GM19025 (cell line): Measurements from ENCODE around the gene PHACTR3.

Experiments used
- ATAC-seq: cut with Tn5 transposase; IDR thresholded peaks from one replicate; pipeline ENCODE4 v1.9.1; 2021; ENCODE audit warnings: mild to moderate bottlenecking, low read depth, moderate library complexity; ENCODE audit not compliant: unreplicated experiment

PHACTR3 gene

GRCh38 chr20:59686404-59687346 is 82.3 kb downstream of the PHACTR3 start:
- ATAC-seq, result no peak

DNA sequence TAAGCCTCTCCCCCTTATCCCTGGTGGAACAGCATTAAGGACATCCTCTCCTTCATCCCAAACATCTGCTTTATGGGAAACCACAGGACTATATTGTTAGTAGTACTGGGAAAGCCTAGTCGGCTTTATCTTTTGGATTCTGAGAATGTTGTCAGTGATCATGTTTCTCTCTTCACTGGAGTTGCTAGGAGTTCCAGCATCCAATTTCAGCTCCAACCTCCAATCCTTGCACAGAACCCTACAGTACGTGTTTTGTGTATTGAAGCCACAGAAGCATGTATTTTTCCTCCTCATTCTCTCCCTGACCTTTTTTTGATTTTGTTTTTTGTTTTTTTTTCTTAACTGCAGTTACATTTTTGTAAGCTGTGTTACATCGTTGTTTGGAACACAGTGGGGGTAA is 84.0 kb downstream of the PHACTR3 start:
- no peak for ATAC-seq

GRCh38 chr20:59688999-59689398 is 84.7 kb downstream of the PHACTR3 start:
- ATAC-seq, result no peak

- ATAC-seq, result no peak
These were observed 85.8 kb downstream of the PHACTR3 start for GRCh38 chr20:59690101-59690500.

GRCh38 chr20:59690976-59691375 is 86.6 kb downstream of the PHACTR3 start:
- ATAC-seq, result no peak

GRCh38 chr20:59692139-59692538 is 87.8 kb downstream of the PHACTR3 start:
- ATAC-seq, result no peak

DNA sequence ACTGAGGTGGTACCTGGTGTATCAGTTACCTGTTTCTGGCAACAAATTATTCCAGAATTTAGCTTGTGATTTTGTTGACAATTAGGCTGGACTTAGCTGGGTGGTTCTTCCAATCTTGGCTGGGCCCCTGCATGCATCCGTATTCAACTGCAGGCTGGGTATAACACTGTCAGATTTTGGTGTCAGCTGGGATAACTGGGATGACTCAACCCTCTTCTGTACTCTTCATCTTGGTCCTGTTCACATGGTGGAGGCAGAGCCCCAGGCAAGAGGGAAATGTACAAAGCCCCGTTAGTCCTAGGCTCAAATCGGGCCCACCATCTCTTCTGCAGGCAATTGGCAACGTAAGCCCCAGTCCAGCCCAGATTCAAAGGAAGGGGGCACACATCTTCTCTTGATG is 89.2 kb downstream of the PHACTR3 start:
- ATAC-seq, result no peak

DNA sequence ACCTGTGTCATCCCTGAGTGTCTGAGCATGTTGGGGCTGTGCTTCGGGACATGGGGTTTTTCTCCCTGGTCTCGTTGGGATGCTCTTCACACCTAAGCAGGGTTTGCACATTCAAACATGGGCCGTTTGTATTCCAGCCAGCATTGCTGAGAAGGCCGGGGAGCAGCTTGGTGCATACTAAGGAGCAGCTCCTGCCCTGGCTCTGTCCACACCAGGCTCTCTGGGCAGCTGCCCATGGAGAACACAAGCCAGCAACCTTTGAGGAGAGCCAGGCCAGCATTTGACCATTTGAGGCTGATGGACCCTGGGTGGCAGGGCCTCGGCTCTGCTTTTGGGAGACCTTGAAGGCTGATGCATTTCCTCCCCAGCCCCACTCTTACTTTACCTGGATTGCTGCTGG is 92.1 kb downstream of the PHACTR3 start:
- no peak for ATAC-seq

DNA sequence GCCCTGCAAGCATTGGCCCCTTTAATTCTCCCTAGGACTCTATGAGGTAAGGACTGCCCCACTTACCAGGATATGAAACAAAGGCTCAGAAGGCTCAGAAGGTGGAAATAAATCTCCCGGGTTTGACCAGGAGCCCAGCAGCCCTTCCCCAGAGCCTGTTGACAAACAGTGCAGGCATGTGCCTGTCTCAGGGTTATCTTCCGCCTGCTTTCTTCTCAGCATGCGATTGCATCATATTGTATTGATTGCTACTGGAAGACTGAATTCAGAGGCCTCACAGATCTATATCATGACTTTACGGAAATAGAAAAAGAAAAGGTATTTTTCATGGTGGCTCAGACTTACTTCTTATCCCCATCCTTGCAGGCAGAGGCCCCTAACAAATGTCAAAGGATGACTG is 92.7 kb downstream of the PHACTR3 start:
- no peak for ATAC-seq

DNA sequence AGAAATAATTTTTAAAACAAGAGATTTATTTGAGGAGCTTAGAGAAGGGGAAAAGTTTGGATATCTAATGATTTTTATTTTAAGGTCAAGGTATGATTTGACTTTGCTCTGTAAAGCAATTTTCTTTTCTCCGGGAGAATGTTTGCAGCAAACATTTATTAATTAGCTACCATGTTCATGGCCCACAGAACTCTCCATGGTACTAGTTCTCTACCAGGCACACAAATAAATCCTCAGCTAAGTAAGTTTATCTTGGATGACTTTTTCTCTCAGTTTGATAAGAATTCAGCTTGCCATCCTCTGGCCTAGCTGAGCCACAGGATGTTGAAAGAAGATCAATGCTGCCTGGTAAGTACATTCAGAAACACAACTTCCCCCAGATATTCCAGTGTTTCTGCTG is 94.3 kb downstream of the PHACTR3 start:
- ATAC-seq, result no peak

DNA sequence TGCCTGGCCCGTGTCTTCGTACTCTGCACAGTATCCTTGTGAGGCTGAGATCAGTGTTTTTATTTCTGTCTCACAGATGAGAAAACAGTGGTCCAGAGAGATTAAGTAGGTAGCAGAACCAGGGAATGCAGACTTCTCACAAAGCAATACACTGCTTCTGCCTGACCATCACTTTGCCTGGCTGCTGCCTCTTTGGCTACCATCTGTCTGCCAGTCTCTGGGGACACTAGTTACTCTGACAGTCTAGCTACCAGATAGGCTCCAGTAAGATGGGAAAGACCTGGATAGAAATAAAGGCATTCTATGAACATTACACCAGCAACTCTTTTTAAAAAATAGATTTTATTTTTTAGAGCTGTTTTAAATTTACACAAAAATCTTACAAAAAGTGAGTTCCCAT is 96.9 kb downstream of the PHACTR3 start:
- no peak for ATAC-seq

DNA sequence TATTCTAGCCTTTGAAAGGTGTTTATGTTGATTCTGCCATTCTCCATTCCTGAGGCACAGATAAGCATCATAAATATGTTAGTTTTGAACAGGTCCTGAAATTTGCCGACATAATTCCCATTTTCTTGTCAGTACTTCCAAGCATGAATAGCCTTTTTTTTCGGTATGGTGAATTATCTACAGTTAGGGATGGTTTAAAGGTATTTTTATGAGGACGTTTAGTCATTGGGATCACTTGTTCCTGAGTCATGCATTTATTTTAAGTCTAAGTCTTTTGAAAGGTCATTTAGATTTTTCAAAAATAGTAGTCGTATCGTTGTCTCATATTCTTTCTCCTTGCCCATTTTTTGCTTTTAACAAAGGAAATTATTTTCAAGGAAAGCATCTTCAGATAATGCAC is 98.7 kb downstream of the PHACTR3 start:
- no peak for ATAC-seq

- no peak for ATAC-seq
These were observed 101.5 kb downstream of the PHACTR3 start for GRCh38 chr20:59705651-59706399.

- ATAC-seq, result no peak
These were observed 102.0 kb downstream of the PHACTR3 start for GRCh38 chr20:59706400-59706693.

- ATAC-seq, result no peak
These were observed 104.0 kb downstream of the PHACTR3 start for GRCh38 chr20:59708326-59708725.

DNA sequence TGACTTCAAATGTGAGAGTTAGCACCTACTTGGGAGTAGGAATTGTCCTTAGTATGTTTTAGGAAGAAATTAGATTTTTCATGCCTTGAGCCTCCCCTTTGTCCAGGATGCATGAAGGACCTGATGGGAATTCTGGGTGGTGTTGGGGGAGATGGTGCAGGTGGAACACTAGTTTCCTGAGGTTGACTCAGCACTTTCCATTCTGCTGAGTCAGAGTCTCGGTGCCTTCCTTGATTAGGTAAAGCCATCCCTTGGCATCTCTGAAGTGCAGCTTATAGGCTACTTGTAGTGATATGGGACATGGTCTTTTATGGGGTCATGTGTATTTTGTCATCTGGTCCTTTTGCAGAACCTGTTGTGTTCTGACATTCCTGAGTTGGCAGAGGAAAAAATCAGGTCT is 105.3 kb downstream of the PHACTR3 start:
- no peak for ATAC-seq

DNA sequence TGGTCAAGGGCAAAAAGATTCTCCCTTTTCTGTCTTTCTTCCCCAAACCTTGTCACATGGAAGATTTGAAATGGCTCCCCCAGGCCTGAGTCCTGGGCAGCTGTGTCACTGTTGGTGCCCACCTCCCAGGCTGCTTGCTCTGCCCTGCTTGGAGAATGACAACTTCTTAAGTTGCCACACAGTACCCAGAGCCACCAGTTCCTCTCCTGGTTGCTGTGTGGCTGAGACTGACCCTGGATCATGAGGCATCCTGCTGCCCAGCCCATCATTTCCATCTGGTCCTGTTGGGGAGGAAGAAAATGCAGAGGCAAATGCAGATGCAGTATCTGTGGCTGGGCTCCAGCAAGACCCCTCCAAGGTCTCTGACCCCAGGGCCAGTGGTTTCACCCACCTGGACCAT is 113.7 kb downstream of the PHACTR3 start:
- no peak for ATAC-seq

GRCh38 chr20:59718751-59719150 is 114.4 kb downstream of the PHACTR3 start:
- ATAC-seq, result no peak

GRCh38 chr20:59720013-59720412 is 115.7 kb downstream of the PHACTR3 start:
- ATAC-seq, result no peak

GRCh38 chr20:59721386-59721785 is 117.0 kb downstream of the PHACTR3 start:
- no peak for ATAC-seq

DNA sequence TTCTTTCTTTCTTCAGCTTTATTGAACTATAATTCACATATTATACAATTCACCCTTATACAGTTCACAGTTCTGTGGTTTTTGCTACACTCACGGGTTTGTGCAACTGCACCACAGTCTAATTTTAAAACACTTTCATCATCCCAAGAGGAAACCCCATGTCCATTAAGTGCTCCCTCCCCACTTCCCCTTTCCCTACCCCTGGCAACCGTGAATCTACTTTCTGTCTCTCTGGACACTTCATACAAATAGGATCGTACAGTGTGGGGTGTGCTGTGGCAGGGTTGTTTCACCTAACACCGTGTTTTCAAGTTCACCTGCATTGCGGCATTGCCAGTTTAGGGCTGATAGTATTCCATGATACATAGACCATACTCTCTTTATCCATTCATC is 118.8 kb downstream of the PHACTR3 start:
- ATAC-seq, result no peak
